Hematopoietic multipotent progenitor cell treated with erythropoietin and hydrocortisone succinate and interleukin-3 and kit ligand, for 6 days (in vitro differentiated cells): ENCODE measurements around the gene NDUFAF7.
"Not testable (repeated sequence)": the region's sequence is repeated elsewhere in the genome, so short reads cannot be mapped to it uniquely, and the experiment has no call there.

Source experiments
- DNase-seq: peaks from one replicate; pipeline ENCODE4 v3.0.0-alpha.2; 2015

Gene NDUFAF7, protein sequence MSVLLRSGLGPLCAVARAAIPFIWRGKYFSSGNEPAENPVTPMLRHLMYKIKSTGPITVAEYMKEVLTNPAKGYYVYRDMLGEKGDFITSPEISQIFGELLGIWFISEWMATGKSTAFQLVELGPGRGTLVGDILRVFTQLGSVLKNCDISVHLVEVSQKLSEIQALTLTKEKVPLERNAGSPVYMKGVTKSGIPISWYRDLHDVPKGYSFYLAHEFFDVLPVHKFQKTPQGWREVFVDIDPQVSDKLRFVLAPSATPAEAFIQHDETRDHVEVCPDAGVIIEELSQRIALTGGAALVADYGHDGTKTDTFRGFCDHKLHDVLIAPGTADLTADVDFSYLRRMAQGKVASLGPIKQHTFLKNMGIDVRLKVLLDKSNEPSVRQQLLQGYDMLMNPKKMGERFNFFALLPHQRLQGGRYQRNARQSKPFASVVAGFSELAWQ

DNA sequence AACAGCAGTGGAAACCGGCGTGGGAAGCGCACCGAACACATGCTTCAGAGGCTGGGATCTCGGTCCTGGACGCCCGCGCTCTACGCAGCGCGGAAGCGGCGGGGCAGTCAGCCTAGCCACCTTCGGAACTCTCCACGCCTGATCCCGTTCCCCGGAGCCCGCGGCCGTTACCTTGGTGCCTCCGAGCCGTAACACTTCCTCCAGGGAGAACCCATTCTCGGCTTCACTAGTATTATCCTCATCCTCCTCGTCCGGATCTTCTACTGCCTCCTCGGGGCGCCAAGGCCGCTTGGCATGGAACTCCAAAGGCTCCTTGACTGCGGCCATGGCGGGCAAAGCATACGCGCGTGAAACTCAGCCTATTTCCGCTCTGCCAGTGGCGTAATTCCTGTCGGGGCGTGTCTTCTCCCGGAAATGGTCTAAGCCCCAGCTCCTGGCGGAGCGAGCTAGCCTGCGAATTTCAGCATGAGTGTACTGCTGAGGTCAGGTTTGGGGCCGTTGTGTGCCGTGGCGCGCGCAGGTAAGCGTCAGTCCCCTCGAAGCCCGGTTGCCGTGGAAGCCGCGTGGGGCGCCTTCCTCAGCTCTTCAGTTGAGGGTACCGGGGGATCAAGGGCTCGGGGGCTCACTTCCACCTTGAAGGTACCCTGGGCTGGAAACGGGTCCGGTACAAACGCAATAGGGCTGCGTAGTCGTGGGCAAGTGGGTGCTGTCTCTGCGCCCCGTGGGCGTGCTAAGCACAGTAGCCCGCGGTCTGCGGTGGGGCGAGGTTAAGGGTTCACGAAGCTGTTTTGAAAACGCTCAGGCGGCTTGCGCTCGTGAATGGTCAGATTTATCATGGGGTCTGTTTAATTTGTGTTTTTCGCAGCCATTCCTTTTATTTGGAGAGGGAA is at the start of gene NDUFAF7, which contains the start of gene CEBPZ:
Gene NDUFAF7, plus strand, starts transcription at position 418 of the 890 bp plus-strand sequence. Its CDS starts 48 bp downstream, at position 466.
Gene CEBPZ, minus strand, starts transcription at position 356 of the 890 bp plus-strand sequence. Its CDS starts 29 bp downstream, at position 327.
- peak; percentile 96 for DNase-seq

DNA sequence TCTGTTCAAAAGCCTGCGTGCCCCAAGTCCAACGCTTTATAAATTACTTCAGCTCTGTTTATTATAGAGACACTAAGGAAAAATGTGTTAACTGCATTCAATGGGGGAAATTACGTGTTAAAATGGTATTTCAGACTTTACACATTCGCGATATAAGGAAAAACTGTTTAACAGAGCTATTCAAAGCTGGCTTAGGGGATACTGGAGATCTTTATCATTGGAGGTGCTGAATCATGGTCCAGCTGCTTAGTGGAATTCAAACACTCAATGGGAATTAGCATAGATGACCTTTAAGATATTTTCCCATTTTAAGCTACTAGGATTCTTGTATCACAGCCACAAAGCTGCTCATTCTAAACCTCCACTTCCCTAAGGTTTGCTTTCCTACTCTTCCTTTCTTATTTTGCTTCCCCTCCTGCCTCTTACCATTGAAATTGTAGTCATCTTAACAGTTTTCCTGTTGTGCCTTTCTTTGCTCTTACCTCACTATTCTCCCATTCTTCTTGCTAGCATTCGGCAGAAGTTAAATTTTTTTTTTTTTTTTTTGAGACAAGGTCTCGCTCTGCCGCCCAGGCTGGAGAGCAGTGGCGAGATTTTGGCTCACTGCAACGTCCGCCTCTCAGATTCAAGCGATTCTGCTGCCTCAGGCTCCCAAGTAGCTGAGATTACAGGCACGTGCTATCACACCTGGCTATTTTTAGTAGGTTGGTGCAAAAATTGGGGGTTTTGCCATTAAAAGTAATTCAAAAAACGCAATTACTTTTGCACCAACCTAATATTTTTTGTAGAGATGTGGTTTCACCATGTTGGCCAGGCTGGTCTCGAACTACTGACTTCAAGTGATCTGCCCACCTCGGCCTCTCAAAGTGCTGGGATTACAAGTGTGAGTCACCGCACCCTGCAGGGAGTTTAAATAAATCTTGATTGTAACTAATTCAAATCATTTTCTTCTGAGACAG is 49.5 kb upstream of the NDUFAF7 start:
- no peak for DNase-seq

DNA sequence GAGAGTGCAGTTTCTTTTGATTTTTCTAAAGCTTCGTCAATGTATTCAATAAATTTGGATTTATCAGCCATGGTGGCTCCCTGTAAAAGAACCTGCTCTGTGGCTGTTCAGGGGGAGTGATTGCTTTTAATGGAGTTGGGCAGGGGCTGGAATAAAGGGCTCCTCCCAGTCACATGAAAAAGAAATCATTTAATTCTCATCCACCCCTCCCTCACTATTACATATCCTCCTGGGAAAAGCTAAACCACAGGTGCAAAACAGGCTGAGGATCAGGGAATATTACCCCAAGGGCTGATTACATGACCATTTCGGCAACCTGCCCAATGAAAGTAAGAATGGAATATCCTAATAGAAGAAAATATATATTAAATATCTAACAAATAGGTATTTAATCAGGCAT is 42.9 kb upstream of the NDUFAF7 start, which contains the start of gene SULT6B1:
Gene SULT6B1, minus strand, starts transcription at position 101 of the 400 bp plus-strand sequence. Its CDS starts 30 bp downstream, at position 71.
- DNase-seq: no peak

DNA sequence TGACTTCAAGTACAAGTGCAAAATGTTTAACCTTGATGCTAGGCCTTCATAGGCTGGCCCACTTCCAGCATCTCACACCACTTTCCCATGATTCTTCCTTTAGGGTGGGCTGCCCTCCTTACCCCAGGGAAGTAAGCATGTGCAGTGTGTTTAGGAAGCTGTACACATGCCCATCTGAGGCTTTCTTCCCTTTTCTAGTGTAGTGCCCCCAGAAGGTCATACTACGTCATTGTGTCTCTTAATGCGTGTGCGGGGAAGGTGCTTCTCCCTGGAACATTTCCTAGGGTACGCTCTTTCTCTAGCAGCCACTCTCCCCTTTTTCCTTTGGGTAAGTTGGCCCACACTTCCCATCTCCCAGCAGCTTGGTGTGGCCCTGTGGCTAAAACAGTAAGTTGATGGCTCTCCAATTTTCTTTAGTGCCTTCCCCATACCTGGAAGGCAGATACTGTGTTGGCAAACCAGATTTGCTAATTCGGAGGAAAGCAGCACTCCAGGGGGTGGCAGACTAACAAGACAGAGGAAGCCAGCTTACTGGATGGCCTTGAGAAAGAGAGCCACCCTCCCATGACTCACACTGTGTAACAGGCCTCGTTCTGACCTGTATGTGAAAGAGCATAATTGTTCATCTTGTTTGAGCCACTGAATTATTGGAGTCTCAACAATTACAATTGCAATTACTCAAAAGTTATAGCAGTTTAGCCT is 41.9 kb upstream of the NDUFAF7 start:
- no peak for DNase-seq

DNA sequence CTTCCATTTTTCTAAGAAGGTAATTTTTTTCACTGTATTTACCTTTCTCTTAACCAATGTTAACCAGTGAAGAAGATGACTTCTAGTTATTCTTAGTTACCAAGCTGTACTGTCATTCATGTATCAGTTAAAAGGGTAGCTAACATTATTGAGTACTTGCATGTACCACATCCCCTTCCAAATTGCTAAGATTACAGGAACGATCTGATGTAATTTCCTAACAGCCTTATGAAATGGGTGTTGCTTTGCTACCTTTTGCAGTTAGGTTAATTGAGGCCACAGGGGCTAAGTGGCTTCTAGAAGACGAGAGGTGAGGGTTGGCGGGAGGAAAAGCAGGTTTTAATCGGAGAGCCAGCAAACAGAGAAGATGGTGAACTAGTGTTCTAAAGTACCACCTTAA is 41.2 kb upstream of the NDUFAF7 start:
- no peak for DNase-seq

DNA sequence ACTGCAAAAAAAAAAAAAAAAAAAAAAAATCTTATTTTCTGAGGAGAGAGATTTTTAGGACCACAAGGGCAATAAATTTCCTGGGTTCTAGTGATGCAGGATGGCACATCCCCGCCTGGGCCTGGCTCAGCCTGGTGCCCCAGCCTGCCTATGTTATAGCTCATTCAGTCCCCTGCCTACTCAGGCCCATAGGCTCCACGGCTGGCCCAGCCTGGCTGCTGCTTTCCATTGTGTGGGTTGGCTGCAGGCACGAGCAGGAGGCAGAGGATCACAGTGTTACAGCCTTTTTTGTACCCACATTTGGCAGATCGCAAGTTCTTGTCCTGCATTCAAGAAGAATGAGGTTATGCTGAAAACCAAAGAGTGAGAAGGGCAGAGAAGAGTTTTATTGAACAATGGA is 40.2 kb upstream of the NDUFAF7 start:
- no peak for DNase-seq

DNA sequence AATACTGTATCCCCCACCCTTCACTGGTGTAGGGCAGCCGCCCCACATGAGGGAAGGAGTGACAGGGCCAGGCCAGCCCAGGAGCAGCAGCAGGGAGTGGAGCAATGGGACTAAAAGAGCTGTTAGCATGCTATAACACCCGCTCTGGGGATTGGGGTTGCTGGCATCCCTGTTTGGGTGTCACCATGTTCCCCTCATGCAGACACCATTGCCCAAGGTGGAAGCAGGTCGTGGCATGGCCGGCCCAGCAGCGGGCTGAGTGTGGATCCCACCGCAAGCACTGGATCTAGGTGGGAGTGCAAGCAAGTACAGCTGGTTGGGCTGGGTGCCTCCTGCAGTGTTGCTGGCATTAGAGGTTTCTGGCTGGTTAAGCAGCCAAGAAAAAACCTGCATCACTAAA is 39.7 kb upstream of the NDUFAF7 start:
- no peak for DNase-seq

DNA sequence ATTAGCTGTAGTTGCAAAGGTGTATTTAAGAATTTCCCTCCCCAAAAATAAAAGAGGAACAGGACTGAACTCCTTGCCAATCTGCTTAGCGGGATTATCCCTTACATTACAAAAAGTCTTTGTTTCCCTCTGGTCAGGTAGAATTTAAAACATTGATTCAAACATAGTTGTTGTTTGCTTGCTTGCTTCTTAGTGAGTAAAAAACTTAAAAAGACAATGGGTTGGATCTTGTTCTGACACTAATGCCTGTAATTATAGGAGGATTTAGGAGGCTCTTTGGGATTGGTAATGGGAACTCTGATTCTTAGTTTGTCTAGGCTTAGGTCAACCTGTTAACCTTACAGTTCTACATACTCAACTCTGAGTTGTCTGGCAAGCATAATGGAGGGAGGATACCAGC is 38.9 kb upstream of the NDUFAF7 start:
- DNase-seq: no peak

DNA sequence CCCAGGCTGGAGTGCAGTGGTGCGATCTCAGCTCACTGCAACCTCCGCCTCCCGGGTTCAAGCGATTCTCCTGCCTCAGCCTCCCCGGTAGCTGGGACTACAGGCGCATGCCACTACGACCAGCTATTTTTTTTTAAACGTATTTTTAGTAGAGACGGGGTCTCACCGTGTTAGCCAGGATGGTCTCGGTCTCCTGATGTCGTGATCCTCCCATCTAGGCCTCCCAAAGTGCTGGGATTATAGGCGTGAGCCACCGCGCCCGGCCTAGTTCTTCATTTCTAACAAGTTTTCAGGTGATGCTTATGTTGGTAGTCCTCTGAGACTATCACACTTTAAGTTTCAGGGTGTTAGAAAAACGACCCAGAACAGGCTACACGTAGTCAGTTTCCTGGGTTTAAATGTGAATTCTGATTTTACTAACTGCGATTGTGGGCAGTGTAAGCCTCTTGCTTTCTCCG is 35.6 kb upstream of the NDUFAF7 start:
- not testable (repeated sequence) for DNase-seq

DNA sequence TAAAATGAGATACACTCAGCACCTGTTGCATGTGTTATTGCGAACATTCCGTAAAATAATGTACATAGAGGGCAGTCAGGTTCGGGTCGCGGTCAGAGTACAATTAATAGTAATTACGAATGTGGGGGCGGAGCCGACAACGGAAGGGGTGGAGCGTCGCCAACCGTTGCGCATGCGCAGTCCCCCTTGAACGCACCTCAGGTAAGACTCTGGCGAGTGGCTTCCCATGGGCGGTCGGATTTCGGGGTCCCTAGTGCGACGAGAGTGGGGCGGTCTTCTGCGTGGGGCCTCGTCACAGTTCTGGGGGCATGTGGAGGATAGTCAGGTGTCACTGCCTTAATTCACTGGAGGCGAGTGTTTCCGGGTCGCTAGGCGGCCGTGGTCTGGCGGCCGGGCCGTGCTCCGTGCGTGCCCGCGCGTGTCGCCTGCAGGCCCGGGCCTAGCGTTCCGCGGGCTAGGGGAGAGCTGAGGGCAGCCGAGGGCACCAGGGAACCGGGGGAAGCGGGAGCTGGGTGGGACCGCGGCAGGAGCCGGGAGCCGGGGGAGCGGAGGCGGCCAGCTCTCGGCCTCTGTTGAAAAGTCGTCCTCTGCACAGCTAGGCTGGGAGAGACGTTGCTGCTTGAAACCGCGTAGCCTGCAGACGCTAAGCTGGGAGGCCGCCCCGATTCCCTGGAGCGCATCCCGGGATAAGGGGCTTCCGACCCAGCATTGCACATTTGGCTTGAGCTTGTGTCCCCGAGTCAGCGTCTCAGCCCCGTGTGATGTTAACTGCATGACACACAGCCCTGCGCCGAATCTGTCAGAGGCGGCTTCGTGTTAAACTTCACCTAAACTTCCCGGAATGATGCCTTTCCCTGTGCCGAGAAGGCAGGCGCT is 34.9 kb upstream of the NDUFAF7 start, which contains the start of gene CEBPZOS:
Gene CEBPZOS, plus strand, starts transcription at position 177 of the 876 bp plus-strand sequence. CDS start 3,209 bp downstream, outside the sequence.
- peak; percentile 94 for DNase-seq

DNA sequence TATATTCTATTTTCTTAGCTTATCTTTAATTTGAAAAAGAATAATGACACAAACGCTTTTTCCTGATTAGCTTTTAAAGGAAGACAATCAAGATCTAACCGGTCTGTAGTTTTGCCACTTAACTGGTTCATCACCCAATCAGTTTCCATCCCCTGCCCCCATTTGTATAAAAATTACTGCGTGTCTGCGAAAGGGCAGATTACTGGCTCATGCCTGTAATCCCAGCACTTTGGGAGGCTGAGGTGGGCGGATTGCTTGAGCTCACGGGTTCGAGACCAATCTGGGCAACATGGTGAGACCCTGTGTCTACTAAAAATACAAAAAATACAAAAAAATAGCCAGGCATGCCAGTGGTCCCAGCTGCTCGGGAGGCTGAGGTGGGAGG is 32.8 kb upstream of the NDUFAF7 start:
- DNase-seq: no peak

DNA sequence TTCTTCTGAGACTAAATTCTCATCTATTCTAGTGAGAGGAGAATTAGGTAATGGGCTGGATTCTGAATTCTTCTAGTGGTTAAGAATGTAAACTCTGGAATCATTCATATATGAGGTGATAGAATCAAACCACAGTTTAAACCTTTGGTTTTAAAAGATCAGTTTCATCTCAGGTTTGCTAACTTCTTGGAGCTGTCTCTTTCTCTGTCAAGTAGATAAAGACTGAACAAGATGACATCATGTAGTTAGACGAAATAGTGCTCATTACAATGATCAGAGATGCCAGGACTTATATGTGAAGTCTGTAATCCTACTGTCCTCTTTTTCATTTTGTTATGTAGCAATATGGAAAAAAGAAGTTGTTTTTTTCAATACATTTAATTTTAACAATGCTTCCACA is 30.2 kb upstream of the NDUFAF7 start:
- no peak for DNase-seq

DNA sequence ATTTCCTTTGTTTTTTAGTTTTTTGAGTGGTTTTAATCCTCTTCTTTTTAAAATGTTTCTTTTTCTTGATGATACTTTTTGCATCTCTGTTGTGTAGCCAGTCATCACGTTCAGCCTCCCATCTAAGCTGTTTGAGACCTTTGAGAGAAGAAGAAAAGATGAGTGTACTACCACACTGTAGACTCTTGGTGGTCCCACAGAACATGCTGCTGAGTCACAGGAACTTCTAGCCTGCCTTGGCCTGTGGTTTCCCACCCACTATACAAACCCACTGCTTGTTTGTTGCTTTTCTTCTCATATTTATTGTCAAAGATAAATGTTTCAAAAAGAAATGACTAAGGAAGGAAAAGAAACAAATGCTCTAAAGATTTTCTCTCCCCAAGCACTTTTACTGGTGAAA is 29.7 kb upstream of the NDUFAF7 start:
- peak; percentile 64 for DNase-seq

DNA sequence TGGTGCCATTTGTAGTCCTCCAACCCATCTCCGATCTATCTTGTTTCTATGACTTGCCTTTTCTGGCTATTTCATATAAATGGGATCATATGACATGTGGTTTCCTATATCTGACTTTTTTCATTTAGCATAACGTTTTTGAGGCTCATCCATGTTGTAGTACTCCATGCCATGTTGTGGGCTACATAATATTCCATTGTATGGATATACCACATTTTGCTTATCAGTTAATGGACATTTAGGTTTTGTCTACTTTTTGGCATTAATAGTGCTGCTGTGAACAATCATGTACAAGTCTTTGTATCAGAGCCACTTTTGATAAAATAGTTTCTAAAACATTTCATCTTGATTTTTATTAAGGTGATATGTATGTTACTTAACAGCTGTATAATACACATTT is 27.8 kb upstream of the NDUFAF7 start:
- DNase-seq: no peak

DNA sequence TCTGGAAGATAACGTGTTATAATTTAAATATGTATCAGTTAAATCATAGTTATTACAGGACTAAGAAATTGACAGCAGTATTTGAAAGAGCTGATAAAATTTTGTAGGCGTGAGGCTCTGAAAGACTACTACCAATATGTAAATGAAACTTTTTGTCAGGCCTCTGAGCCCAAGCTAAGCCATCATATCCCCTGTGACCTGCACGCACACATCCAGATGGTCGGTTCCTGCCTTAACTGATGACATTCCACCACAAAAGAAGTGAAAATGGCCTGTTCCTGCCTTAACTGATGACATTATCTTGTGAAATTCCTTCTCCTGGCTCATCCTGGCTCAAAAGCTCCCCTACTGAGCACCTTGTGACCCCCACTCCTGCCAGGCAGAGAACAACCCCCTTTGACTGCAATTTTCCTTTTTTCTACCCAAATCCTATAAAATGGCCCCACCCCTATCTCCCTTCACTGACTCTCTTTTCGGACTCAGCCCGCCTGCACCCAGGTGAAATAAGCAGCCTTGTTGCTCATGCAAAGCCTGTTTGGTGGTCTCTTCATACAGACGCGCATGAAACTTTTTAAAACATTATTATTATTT is 26.3 kb upstream of the NDUFAF7 start:
- not testable (repeated sequence) for DNase-seq

DNA sequence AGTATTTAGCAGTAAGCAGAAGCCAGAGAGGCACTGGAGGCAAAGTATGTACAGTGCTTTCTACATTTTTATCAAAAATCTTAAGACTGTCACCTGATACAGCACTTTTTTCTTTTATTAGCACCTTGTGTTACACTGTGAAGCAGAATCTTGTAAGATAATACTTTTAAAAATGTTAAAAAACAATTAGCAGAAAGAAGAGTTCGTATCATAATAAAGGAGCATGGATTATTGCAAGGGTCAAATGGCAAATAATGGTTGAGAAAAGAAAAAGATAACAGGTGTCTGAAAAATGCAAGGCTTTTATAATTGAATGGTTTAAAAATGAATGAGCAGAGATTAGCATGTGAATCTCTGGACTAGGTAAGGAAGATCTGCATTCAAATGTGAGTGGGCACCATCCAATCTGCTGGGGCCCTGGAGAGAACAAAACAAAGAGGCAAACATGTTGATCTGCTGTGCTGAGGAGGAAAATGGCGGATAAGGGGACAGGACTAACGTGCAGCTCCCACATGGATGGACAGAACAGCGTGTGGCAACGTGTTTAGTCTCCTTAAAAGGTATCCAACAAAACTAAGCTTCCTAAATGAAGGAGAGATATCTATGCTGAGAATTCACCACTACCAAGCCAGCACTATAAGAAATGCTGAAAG is 25.6 kb upstream of the NDUFAF7 start:
- DNase-seq: no peak

DNA sequence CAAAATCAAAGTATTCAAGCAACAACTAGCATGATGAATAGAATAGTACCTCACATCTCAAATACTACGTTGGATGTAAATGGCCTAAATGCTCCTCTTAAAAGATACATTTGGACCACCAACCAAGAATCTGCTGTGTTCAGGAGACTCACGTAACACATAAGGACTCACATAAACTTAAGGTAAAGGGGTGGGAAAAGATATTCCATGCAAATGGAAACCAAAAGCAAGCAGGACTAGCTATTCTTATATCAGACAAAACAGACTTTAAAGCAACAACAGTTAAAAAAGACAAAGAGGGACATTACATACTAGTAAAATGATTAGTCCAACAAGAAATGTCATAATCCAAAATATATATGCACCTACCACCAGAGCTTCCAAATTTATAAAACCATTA is 24.7 kb upstream of the NDUFAF7 start:
- DNase-seq: not testable (repeated sequence)

DNA sequence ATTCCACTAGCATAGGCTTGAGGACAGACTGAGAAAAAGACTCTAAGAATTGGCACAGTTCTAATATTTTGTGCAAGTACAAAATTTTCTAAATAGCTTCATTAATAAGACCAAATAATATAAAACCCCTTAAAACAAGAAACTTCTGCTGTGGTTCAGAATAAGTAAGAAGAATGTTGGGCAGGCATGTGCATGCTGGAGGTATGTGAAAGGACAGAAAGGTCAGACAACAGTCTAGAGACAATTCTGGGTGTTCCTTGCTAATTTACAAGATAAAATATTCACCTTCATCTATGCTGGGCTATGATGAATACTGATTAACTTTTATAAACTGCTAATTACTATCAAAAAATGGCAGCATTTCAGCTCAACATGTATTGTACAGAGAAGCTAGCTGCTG is 20.2 kb upstream of the NDUFAF7 start:
- DNase-seq: no peak

DNA sequence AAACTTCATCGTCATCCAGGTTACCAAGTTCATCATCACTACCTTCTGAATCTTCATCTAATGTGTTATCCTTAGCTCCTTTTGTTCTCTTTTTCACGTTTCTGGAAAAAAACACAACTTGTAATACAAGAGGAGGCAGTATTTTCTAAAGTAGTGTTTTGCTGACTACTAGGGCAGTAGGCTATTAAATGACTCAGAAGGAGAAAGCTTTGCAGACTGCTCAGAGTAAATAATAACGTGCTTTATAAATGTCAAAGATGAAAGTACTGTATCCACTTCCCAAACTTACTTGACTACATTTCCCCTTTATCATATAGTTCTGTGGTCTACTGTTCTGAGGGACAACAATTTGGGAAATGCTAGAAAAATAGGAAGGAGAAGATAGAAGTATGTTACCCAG is 19.5 kb upstream of the NDUFAF7 start:
- no peak for DNase-seq
